ENCODE results near the gene LMO1. TPM values are rescaled to one million over a fixed set of nuclear protein-coding genes. Genes with fewer than 3 reads are reported as not detected.

Gene LMO1
- total and polyA plus RNA-seq, 9 of the 15 experiments (the other 6 are each of a cell fraction or from before 2014, with no cell fraction given) = not detected

DNA sequence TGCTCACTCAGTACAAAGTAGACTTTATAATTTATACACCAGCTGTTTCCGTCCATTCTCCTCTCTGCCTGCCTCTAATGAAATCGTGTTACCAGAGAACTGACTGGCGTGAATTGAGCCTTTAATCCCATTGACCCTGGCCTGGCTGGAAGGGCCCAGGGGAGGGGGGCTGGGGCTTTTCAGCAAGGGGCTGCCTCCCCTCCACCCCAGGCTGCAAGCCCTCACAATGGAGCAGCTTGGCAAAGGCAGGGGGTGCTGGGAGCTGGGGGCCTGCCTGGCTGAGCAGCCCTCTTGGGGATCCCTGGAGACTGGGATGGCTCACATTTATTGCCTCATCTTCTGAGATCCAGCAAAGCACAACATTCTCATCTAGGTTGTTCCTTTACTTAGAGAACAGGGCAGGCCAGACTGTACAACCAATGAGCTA, 25.8 kb upstream of the LMO1 start:
- H3K79me2 ChIP-seq (ENCODE audit: control insufficient read depth, insufficient read depth, low read length) = no peaks in the 10 kb centered on the region
- no peaks in the 10 kb centered on the region for H3K9me3 ChIP-seq (replicated peaks; ENCODE audit: control insufficient read depth, insufficient read depth, low read depth, low read length)
- in situ Hi-C loops (cut with MboI) (no loop called here), intact Hi-C loops (cut with micrococcal nuclease) (no loop called here)
- no peaks in the 10 kb centered on the region for H3K4me1 ChIP-seq (replicated peaks in 1 of 2; ENCODE audit: control insufficient read depth in 2 of 2, insufficient read depth in 2 of 2, low read length in 2 of 2)
- H4K20me1 ChIP-seq (replicated peaks; ENCODE audit: control insufficient read depth, insufficient read depth, low read length) = 0 out of 2 replicates have a peak, but pooled peaks cover 3% of the 10 kb centered on the region
- DNase-seq (ENCODE audit: extremely low read depth in 1 of 4, low spot score in 3 of 4) (no peak), ATAC-seq (no peak), FAIRE-seq (no peak)
- H3K36me3 ChIP-seq (ENCODE audit: control insufficient read depth, insufficient read depth, low read length) = no peaks in the 10 kb centered on the region
- H3K9me1 ChIP-seq (ENCODE audit: control insufficient read depth, insufficient read depth, low read length) = no peaks in the 10 kb centered on the region
- no peak overlapping the region for H2AFZ ChIP-seq (ENCODE audit: low read depth, low read length)
- ChIA-PET CTCF (ENCODE audit: low intra/inter-chr PET ratio) (no interaction called here), POLR2A (interaction anchor here (0.6 kb wide), 1 partner anchor 9 kb away, joined by 3 read pairs; no protein-coding TSS in a partner anchor)
- no peak overlapping the region for H3K27ac ChIP-seq (ENCODE audit: extremely low read depth, low read depth, low read length)
- H3K4me2 ChIP-seq (ENCODE audit: insufficient read depth, low read length) = no peak overlapping the region
- peaks cover 5 to 41% of the 10 kb centered on the region in 2 experiments; a peak in 4 of 5 replicates for H3K27me3 ChIP-seq (ENCODE audit: control insufficient read depth in 2 of 2, insufficient read depth in 2 of 2, low read length in 2 of 2)
- no peak overlapping the region for H3K9ac ChIP-seq (ENCODE audit: insufficient read depth in 1 of 2, low read depth in 2 of 2, low read length in 2 of 2)
- no TSS peak for BruUV-seq (replicated peaks)
- 0% methylated on average over 3 of the region's 3 CpGs for WGBS (ENCODE audit: insufficient coverage, low coverage, missing lambda C conversion rate)
- TF ChIP-seq TEAD2 (tag; IDR thresholded peaks at IDR 0.05) (no peak), RREB1 (CRISPR knock-in tag; IDR thresholded peaks at IDR 0.05) (no peak), NCOA2 (IDR thresholded peaks at IDR 0.05; ENCODE audit: partially characterized antibody in 2 of 2) (no peak), NFE2L1 (tag; IDR thresholded peaks at IDR 0.05; ENCODE audit: borderline replicate concordance, low read depth) (no peak), CCAR2 (IDR thresholded peaks at IDR 0.05; ENCODE audit: low read depth, low read length) (no peak)
- H3K4me3 ChIP-seq = no peak overlapping the region
